Parathyroid adenoma (tissue), 2 donors: ENCODE measurements around the gene RPS16.

ENCODE experiments used
- H2AFZ ChIP-seq: fragments of 300-600 bp; sonication (generic); one replicate; pipeline ENCODE4 v1.7.0; 2017; ENCODE audit warnings: antibody characterized with exemption, mild to moderate bottlenecking
- H3K27ac ChIP-seq: fragments of 300-600 bp; sonication (generic); one replicate; pipeline ENCODE4 v1.7.0; 2017
- H3K27me3 ChIP-seq: fragments of 300-600 bp; sonication (generic); one replicate; pipeline ENCODE4 v1.7.0; 2017; ENCODE audit warnings: low read length; ENCODE audit not compliant: control insufficient read depth, insufficient read depth
- H3K36me3 ChIP-seq: fragments of 300-600 bp; sonication (generic); one replicate; pipeline ENCODE4 v1.7.0; 2017; ENCODE audit warnings: low read length; ENCODE audit not compliant: control insufficient read depth, insufficient read depth
- H3K4me1 ChIP-seq: fragments of 300-600 bp; sonication (generic); one replicate; pipeline ENCODE4 v1.7.0; 2017; ENCODE audit warnings: control low read depth
- H3K4me2 ChIP-seq: fragments of 300-600 bp; sonication (generic); one replicate; pipeline ENCODE4 v1.7.0; 2017; ENCODE audit warnings: low read length
- H3K4me3 ChIP-seq: fragments of 300-600 bp; sonication (generic); one replicate; pipeline ENCODE4 v1.7.0; 2017; ENCODE audit warnings: low read depth, low read length
- H3K79me2 ChIP-seq: fragments of 300-600 bp; sonication (generic); one replicate; pipeline ENCODE4 v1.7.0; 2017; ENCODE audit warnings: control low read depth
- H3K9ac ChIP-seq: fragments of 300-600 bp; sonication (generic); one replicate; pipeline ENCODE4 v1.7.0; 2017; ENCODE audit warnings: mild to moderate bottlenecking
- H3K9me3 ChIP-seq: fragments of 300-600 bp; sonication (generic); one replicate; pipeline ENCODE4 v1.7.0; 2017; ENCODE audit warnings: low read length; ENCODE audit not compliant: control insufficient read depth
- TF ChIP-seq, protein P1 (sequence below): fragments of 300-600 bp; sonication (generic); IDR thresholded peaks from one replicate; pipeline ENCODE4 v1.7.0; 2017; ENCODE audit warnings: antibody characterized with exemption, mild to moderate bottlenecking
- donor health status: primary hyperparathyroidism.

Gene RPS16

DNA sequence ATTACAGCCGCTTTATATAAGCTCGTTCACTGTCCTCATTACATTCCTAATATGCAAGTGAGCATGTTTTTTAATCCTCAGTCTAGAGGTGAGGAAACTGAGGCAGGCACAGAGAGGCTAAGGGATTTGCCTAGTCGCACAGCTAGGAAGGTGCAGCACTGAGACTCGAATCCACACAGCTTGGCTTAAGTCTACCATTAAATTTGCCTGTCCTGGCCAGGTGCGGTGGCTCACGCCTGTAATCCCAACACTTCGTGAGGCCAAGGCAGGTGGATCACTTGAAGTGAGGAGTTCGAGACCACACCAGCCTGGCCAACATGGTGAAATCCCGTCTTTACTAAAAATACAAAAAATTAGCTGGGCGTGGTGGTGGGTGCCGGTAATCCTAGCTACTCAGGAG, 8.0 kb downstream of the RPS16 start:
- no peak overlapping the region for H3K27ac ChIP-seq
- H3K27me3 ChIP-seq = no peaks in the 10 kb centered on the region
- no peaks in the 10 kb centered on the region for H3K4me1 ChIP-seq
- no peaks in the 10 kb centered on the region for H3K79me2 ChIP-seq
- TF ChIP-seq, protein P1, sequence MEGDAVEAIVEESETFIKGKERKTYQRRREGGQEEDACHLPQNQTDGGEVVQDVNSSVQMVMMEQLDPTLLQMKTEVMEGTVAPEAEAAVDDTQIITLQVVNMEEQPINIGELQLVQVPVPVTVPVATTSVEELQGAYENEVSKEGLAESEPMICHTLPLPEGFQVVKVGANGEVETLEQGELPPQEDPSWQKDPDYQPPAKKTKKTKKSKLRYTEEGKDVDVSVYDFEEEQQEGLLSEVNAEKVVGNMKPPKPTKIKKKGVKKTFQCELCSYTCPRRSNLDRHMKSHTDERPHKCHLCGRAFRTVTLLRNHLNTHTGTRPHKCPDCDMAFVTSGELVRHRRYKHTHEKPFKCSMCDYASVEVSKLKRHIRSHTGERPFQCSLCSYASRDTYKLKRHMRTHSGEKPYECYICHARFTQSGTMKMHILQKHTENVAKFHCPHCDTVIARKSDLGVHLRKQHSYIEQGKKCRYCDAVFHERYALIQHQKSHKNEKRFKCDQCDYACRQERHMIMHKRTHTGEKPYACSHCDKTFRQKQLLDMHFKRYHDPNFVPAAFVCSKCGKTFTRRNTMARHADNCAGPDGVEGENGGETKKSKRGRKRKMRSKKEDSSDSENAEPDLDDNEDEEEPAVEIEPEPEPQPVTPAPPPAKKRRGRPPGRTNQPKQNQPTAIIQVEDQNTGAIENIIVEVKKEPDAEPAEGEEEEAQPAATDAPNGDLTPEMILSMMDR = no peak
- no peak overlapping the region for H3K4me3 ChIP-seq
- H3K9ac ChIP-seq = no peak overlapping the region
- no peak overlapping the region for H2AFZ ChIP-seq
- no peaks in the 10 kb centered on the region for H3K36me3 ChIP-seq
- H3K4me2 ChIP-seq = no peak overlapping the region
- no peaks in the 10 kb centered on the region for H3K9me3 ChIP-seq

DNA sequence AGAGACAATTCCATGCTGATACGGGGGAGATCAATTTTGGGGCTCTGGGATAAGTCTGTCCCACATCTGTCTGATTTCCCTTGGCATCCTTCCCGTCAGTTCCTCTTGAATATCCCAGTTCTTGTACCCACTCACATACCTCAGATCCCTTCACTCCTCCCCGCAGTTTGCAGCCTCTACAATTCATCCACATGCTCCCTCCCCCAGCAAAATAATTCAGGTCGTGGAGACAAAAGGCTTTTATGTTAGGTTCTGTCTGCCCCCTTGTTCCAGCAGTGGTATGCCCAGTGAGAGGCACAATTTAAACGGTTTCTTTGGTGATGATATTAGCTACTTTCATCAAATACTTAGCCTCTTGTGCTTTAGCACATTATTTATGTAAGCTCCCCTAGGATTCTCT, 9.6 kb downstream of the RPS16 start:
- Histone ChIP-seq H3K9ac (no peak overlapping the region), H3K27me3 (no peaks in the 10 kb centered on the region), H3K4me3 (no peak overlapping the region), H3K79me2 (no peaks in the 10 kb centered on the region), H2AFZ (no peak overlapping the region), H3K27ac (no peak overlapping the region), H3K9me3 (no peaks in the 10 kb centered on the region), H3K4me1 (no peaks in the 10 kb centered on the region), H3K4me2 (no peak overlapping the region), H3K36me3 (no peaks in the 10 kb centered on the region)
- TF ChIP-seq, protein P1 = no peak

DNA sequence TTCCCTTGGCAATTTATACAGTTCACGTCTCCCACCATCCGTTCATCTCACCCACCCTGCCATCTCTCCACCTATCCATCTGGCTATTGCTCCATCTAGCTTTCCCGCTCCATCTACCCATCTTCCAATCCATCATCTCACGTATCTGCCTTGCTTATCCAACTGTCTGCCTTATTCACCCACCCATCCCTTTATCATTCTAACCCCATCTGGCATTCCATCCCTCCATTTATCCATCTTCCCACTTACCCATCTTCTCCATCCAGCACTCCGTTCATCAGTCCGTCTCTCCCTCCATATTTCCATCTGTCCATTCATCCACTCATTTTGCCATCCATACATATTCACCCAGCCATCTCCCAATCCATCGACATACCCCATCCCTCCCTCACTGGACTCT, 10.0 kb downstream of the RPS16 start:
- Histone ChIP-seq H3K79me2 (no peaks in the 10 kb centered on the region), H3K4me1 (no peaks in the 10 kb centered on the region), H2AFZ (no peak overlapping the region), H3K4me2 (no peak overlapping the region), H3K9ac (no peak overlapping the region), H3K4me3 (no peak overlapping the region), H3K36me3 (no peaks in the 10 kb centered on the region), H3K27me3 (no peaks in the 10 kb centered on the region), H3K27ac (no peak overlapping the region), H3K9me3 (no peaks in the 10 kb centered on the region)
- TF ChIP-seq, protein P1 = no peak

DNA sequence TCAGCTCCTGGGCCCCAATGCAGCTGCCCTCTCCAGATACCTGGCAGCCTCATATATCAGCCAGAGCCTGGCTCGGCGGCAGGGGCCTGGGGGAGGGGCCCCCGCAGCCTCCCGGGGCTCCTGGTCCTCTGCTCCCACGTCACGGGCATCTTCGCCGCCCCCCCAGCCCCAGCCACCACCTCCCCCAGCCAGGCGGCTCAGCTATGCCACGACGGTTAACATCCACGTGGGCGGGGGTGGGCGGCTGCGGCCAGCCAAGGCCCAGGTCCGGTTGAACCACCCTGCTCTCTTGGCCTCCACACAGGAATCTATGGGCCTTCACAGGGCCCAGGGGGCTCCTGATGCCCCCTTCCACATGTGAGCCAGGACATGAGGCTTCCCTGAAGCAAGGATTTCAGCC, 10.8 kb downstream of the RPS16 start:
- H3K9ac ChIP-seq = no peak overlapping the region
- no peaks in the 10 kb centered on the region for H3K27me3 ChIP-seq
- H3K36me3 ChIP-seq = no peaks in the 10 kb centered on the region
- H2AFZ ChIP-seq = no peak overlapping the region
- H3K4me1 ChIP-seq = no peaks in the 10 kb centered on the region
- TF ChIP-seq, protein P1 = no peak
- no peak overlapping the region for H3K4me3 ChIP-seq
- H3K4me2 ChIP-seq = no peak overlapping the region
- no peak overlapping the region for H3K27ac ChIP-seq
- no peaks in the 10 kb centered on the region for H3K9me3 ChIP-seq
- H3K79me2 ChIP-seq = no peaks in the 10 kb centered on the region

DNA sequence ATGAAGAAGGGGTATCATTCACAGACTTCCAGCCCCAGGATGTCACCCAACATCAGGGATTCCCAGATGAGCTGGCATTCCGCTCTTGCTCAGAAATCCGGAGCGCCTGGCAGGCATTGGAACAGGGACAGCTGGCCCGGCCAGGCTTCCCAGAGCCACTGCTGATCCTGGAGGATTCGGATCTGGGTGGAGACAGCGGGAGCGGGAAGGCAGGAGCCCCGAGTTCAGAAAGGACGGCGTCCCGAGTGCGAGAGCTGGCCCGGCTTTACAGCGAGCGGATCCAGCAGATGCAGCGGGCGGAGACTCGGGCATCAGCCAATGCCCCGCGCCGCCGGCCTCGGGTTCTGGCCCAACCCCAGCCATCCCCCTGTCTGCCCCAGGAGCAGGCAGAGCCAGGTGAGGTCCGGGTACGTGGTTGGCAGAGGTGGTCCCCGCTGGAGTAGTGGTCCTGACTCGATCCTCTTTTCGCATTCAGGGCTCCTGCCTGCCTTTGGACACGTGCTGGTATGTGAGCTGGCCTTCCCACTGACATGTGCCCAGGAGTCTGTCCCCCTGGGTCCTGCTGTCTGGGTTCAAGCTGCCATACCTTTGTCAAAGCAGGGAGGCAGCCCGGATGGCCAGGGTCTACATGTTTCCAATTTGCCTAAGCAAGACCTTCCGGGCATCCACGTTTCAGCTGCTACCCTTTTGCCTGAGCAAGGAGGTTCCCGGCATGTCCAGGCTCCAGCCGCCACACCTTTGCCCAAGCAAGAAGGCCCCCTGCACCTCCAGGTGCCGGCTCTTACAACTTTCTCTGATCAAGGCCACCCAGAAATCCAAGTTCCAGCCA, 12.3 kb downstream of the RPS16 start:
- Histone ChIP-seq H3K9ac (no peak overlapping the region), H3K4me3 (no peak overlapping the region), H3K4me2 (no peak overlapping the region), H3K79me2 (no peaks in the 10 kb centered on the region), H3K4me1 (no peaks in the 10 kb centered on the region), H2AFZ (no peak overlapping the region), H3K27me3 (no peaks in the 10 kb centered on the region), H3K27ac (no peak overlapping the region), H3K9me3 (no peaks in the 10 kb centered on the region), H3K36me3 (no peaks in the 10 kb centered on the region)
- TF ChIP-seq, protein P1 = no peak
